Measurements from ENCODE around the gene USP32.
"Not testable (repeated sequence)": the region's sequence is repeated elsewhere in the genome, so short reads cannot be mapped to it uniquely, and the experiment has no call there.

Gene USP32

GRCh38 chr17:60392042-60392844 lies at the start of gene USP32:
TSS of gene USP32 (minus strand) at chr17:60392133. CDS start at chr17:60391939, 194 bp downstream.
- FAIRE-seq (no peak), DNase-seq (ENCODE audit: insufficient read length, low spot score) (peak; percentile 62)
- no peak for TF ChIP-seq CTCF (IDR thresholded peaks at IDR 0.05; ENCODE audit: insufficient read depth, missing control alignments)

DNA sequence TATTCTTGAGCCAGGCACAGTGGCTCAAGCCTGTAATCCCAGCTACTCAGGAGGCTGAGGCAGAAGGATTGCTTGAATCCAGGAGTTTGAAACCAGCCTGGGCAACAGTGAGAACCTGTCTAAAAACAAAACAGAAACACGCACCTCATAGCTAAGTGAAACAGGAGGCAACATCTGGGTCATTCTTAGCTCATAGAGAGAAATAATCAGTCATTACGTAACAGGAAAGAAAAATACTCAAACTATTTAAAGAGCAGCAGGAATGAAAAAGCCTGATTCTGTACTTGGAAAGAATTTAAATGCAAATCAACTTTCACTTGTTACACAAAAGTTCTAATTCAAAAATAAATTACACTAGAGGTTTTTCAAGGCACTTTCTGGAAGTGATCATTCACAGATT lies 47.6 kb upstream of the USP32 start:
- FAIRE-seq, result no peak
- no peak for DNase-seq (ENCODE audit: insufficient read length, low spot score)

GRCh38 chr17:60436676-60437075 lies 44.7 kb upstream of the USP32 start:
- FAIRE-seq (no peak), DNase-seq (ENCODE audit: insufficient read length, low spot score) (no peak)
- TF ChIP-seq CTCF (IDR thresholded peaks at IDR 0.05; ENCODE audit: insufficient read depth, missing control alignments), result no peak

More for the DNA sequence above, 47.6 kb upstream of the USP32 start:
- TF ChIP-seq CTCF (IDR thresholded peaks at IDR 0.05; ENCODE audit: insufficient read depth, missing control alignments), result no peak

- DNase-seq (ENCODE audit: insufficient read length, low spot score) (peak; percentile 71), FAIRE-seq (no peak)
- TF ChIP-seq CTCF (IDR thresholded peaks at IDR 0.05; ENCODE audit: insufficient read depth, missing control alignments), result peak; percentile 100
These were observed 43.6 kb upstream of the USP32 start for GRCh38 chr17:60435244-60436167.

GRCh38 chr17:60433021-60433997 lies 41.4 kb upstream of the USP32 start:
- DNase-seq (ENCODE audit: insufficient read length, low spot score); FAIRE-seq: not testable (repeated sequence)

DNA sequence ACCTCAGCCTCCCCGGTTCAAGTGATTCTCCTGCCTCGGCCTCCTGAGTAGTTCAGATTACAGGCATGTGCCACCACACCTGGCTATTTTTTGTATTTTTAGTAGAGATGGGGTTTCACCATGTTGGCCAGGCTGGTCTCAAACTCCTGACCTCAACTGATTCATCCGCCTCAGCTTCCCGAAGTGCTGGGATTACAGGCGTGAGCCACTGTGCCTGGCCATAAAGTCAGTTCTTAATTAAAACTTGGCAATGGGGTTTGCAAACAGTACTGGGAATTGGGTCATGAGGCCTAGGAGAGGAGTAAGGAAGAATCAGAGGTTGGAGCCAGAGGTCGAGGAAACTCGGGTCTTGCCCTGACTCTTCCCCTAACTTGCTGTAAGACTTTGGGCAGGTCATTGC lies 38.6 kb upstream of the USP32 start:
- not testable (repeated sequence) for FAIRE-seq; DNase-seq (ENCODE audit: insufficient read length, low spot score)

DNA sequence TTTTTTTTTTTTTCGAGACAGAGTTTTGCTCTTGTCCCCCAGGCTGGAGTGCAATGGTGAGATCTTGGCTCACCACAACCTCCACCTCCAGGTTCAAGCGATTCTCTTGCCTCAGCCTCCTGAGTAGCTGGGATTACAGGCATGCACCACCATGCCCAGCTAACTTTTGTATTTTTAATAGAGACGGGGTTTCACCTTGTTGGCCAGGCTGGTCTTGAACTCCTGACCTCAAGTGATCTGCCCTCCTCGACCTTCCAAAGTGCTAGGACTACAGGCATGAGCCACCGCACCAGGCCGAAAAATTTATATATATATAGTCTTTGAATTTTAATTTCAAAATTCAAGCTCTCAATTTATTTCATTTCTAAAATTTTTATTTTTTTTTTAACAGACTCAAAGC lies 36.6 kb upstream of the USP32 start:
- DNase-seq (ENCODE audit: insufficient read length, low spot score); FAIRE-seq: not testable (repeated sequence)

DNA sequence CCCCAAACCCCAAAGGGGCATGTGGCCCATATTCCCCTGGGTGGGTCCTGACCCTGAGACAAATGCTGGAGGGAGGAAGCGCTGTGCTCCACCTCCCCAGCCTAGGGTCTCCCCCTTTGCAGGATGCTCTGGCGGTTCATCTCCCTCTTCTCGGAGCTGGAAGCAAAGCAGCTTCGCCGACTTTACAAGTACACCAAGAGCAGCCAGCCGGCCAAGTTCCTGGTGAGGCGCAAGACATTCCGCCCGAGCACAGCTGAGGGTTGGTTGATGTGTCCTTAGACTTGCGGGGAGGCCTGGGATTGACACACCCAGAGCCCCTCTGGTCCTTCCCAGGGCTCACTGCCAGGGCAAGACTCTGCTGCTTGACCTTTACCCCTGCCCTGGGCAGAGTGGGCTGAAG lies 34.7 kb upstream of the USP32 start:
- DNase-seq (ENCODE audit: insufficient read length, low spot score), result no peak
- TF ChIP-seq CTCF (IDR thresholded peaks at IDR 0.05; ENCODE audit: insufficient read depth, missing control alignments), result no peak
- no peak for FAIRE-seq
